Loucy (cell line): ENCODE results near the gene ZNF318.

Experiments used
- CTCF ChIP-seq: fragments of 200-600 bp; sonication (generic); conservative IDR thresholded peaks from 2 replicates; pipeline ENCODE4 v1.5.1; 2014; ENCODE audit warnings: mild to moderate bottlenecking, antibody characterized with exemption, low read length
- EZH2phosphoT487 ChIP-seq: fragments of 200-600 bp; IDR thresholded peaks from 2 replicates; pipeline ENCODE4 v1.6.1; 2018; ENCODE audit warnings: antibody characterized with exemption, mild to moderate bottlenecking, moderate library complexity, borderline replicate concordance

GRCh38 chr6:43335469-43335868 is 34.0 kb downstream of the ZNF318 start:
- TF ChIP-seq CTCF, result no peak
- TF ChIP-seq EZH2phosphoT487, result no peak
